Colonic mucosa (tissue), 4 donors: ENCODE measurements around the gene GNPTAB. TPM values are rescaled to one million over a fixed set of nuclear protein-coding genes. Genes with fewer than 3 reads are reported as not detected.
"Not testable (repeated sequence)": the region's sequence is repeated elsewhere in the genome, so short reads cannot be mapped to it uniquely, and the experiment has no call there.

Experiments used
- DNase-seq: peaks from one replicate; pipeline ENCODE4 v3.0.0-alpha.2; 2020
- H3K27ac ChIP-seq: fragments of 200-600 bp; one replicate; pipeline ENCODE4 v1.8.0; 2021
- H3K27me3 ChIP-seq: fragments of 200-600 bp; one replicate; pipeline ENCODE4 v1.8.0; 2021
- H3K36me3 ChIP-seq: fragments of 200-600 bp; one replicate; pipeline ENCODE4 v1.8.0; 2021
- H3K4me1 ChIP-seq: fragments of 200-600 bp; one replicate; pipeline ENCODE4 v1.8.0; 2021; ENCODE audit warnings: mild to moderate bottlenecking
- H3K4me3 ChIP-seq: fragments of 200-600 bp; one replicate; pipeline ENCODE4 v1.8.0; 2021
- H3K9ac ChIP-seq, 2 donors: one replicate each; pipeline ENCODE4 v1.7.0; 2013; ENCODE audit warnings: control low read depth in 2 of 2, low read depth in 2 of 2, low read length in 2 of 2
- H3K9me3 ChIP-seq: fragments of 200-600 bp; one replicate; pipeline ENCODE4 v1.8.0; 2021
- CTCF ChIP-seq: fragments of 200-600 bp; IDR thresholded peaks from one replicate; pipeline ENCODE4 v1.8.0; 2022; ENCODE audit warnings: antibody characterized with exemption, mild to moderate bottlenecking
- intact Hi-C: fragments of 100-400 bp; cut with DNase I; formaldehyde crosslinking; loops from one replicate; pipeline ENCODE4 v1.14.1; 2022
- total RNA-seq, 2 donors: library from RNA; stranded (reverse); fragmentation: NEBNext Ultra II Directional in 1 of 2; extraction: Animal tissue kit (Norgen Biotek cat#: 25700) in 1 of 2; gene quantifications; one replicate each; pipeline ENCODE4 v1.2.1, GENCODE V29; 2021
- donor health status: healthy.
- donor health status: DM: no; HTN: no; CAD: no.
- donor health status: DM: no; HTN: no; CAD: no.

GNPTAB gene
- total RNA-seq, 2 donors from 2014 or later, result 49.1 to 103 TPM

DNA sequence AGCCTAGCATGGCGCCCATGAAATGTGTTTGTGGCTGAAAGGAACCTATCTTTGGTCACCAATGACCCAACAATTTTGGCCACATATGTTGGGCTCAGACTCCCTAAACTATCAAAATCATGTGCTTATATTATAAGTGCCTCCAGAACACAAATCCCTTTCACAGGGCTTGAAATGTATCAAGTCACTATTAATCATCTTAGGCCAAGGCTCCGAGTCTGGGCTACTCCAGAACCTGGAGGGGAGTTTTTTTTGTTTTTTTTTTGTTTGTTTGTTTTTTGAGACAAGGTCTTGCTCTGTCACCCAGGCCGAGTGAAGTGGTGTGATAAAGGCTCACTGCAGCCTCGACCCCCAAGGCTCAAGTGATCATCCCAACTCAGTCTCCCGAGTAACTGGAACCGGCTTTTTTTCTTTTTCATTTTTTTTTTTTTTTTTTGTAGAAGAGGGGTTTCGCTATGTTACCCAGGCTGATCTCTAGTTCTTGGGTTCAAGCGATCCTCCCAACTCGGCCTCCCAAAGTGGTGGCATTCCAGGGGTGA lies 45.6 kb upstream of the GNPTAB start:
- no peak for TF ChIP-seq CTCF
- no peak for DNase-seq
- Histone ChIP-seq H3K27me3 (no peaks in the 10 kb centered on the region), H3K9ac (peak overlapping the region; percentile 85 to 96), H3K27ac (peak overlapping the region; percentile 81), H3K9me3 (no peaks in the 10 kb centered on the region), H3K36me3 (no peaks in the 10 kb centered on the region), H3K4me1 (no peaks in the 10 kb centered on the region), H3K4me3 (peak overlapping the region; percentile 64)
- intact Hi-C loops, result no loop called here

- no peak for TF ChIP-seq CTCF
- H3K27ac ChIP-seq, result peak overlapping the region; percentile 81
Measured at GRCh38 chr12:101875162-101875561, 44.4 kb upstream of the GNPTAB start.

GRCh38 chr12:101870925-101871324 lies 40.2 kb upstream of the GNPTAB start:
- Histone ChIP-seq H3K36me3 (no peaks in the 10 kb centered on the region), H3K4me1 (no peaks in the 10 kb centered on the region), H3K27me3 (no peaks in the 10 kb centered on the region), H3K4me3 (no peak overlapping the region), H3K9me3 (no peaks in the 10 kb centered on the region), H3K27ac (no peak overlapping the region), H3K9ac (no peak overlapping the region)
- no peak for TF ChIP-seq CTCF
- intact Hi-C loops, result no loop called here
- DNase-seq, result no peak

More at GRCh38 chr12:101875162-101875561, 44.4 kb upstream of the GNPTAB start:
- H3K36me3 ChIP-seq, result no peaks in the 10 kb centered on the region
- intact Hi-C loops, result no loop called here
- H3K9me3 ChIP-seq, result no peaks in the 10 kb centered on the region
- no peak overlapping the region for H3K9ac ChIP-seq
- no peak for DNase-seq
- no peak overlapping the region for H3K4me3 ChIP-seq
- no peaks in the 10 kb centered on the region for H3K27me3 ChIP-seq
- no peaks in the 10 kb centered on the region for H3K4me1 ChIP-seq

GRCh38 chr12:101867619-101868018 lies 36.9 kb upstream of the GNPTAB start:
- DNase-seq, H3K27me3 ChIP-seq, H3K4me3 ChIP-seq, H3K9ac ChIP-seq, H3K4me1 ChIP-seq, H3K36me3 ChIP-seq, H3K27ac ChIP-seq, intact Hi-C loops, H3K9me3 ChIP-seq: not testable (repeated sequence)

DNA sequence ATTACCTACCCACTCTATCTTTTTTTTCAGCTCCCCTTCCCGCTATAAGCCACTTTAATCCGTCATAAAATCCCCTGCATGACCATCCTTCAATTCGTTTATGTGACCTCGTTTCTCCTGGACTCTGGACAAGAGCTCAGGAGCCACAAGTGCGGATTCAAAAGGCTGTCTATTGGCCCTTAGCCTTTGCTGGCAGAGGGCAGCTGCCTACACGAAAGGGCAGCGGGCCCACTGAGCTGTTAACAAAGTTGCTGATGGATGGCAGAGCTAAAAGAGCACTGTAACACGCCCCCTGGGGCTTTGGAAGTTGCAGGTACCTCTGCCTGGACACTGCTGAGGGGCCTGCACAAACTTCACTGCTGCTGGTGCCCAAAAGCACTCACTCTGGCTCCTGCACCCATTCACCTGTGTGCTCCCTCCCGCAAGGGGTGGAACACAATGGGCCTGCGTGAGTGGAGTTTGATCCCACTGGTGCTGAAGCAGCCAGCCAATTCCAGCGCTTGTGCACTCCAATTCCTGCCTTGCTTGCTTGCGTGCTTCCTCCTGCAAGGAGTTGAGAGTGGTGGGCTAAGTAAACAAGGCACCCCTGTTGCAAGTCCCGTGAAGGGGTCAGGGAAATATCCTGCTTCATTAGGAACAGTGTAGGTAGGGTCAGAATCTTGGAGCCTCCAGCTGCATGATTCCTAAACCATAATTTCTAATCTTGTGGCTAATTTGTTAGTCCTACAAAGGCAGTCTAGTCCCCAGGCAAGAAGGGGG lies 36.0 kb upstream of the GNPTAB start:
- Histone ChIP-seq H3K27ac (no peak overlapping the region), H3K9me3 (no peaks in the 10 kb centered on the region), H3K9ac (no peak overlapping the region), H3K4me1 (no peaks in the 10 kb centered on the region), H3K27me3 (no peaks in the 10 kb centered on the region), H3K36me3 (no peaks in the 10 kb centered on the region), H3K4me3 (no peak overlapping the region)
- no peak for DNase-seq
- no peak for TF ChIP-seq CTCF
- intact Hi-C loops, result no loop called here

GRCh38 chr12:101863981-101864380 lies 33.2 kb upstream of the GNPTAB start:
- H3K9me3 ChIP-seq, result no peaks in the 10 kb centered on the region
- no peak overlapping the region for H3K27ac ChIP-seq
- intact Hi-C loops, result no loop called here
- H3K4me3 ChIP-seq, result no peak overlapping the region
- no peak for DNase-seq
- H3K4me1 ChIP-seq, result no peaks in the 10 kb centered on the region
- no peaks in the 10 kb centered on the region for H3K36me3 ChIP-seq
- no peak for TF ChIP-seq CTCF
- no peak overlapping the region for H3K9ac ChIP-seq
- no peaks in the 10 kb centered on the region for H3K27me3 ChIP-seq
